Limb (tissue), 2 donors: ENCODE data around the gene CYP39A1.

ENCODE experiments used
- DNase-seq, 2 donors: peaks; one replicate each; pipeline ENCODE4 v3.0.0-alpha.2; 2016; ENCODE audit errors: extremely low spot score in 2 of 2

CYP39A1 gene

GRCh38 chr6:46652603-46653438, at the start of gene CYP39A1, which contains the start of gene SLC25A27:
CYP39A1 (minus strand) TSS chr6:46652818; CDS start chr6:46652582, 236 bp downstream.
SLC25A27 (plus strand) TSS chr6:46652975; CDS start chr6:46653193, 218 bp downstream.
- peak; percentile 92 to 95 for DNase-seq

GRCh38 chr6:46699970-46700369, 47.4 kb upstream of the CYP39A1 start:
- DNase-seq = no peak

- DNase-seq = no peak
Measured at GRCh38 chr6:46690911-46691451, 38.4 kb upstream of the CYP39A1 start.

- DNase-seq = peak in 1 of 2 donors; percentile 28
Measured at GRCh38 chr6:46690141-46690755, 37.6 kb upstream of the CYP39A1 start.

- no peak for DNase-seq
Measured at GRCh38 chr6:46689657-46690056, 37.0 kb upstream of the CYP39A1 start.

GRCh38 chr6:46688966-46689335, 36.3 kb upstream of the CYP39A1 start:
- DNase-seq = no peak

GRCh38 chr6:46688117-46688965, 35.7 kb upstream of the CYP39A1 start:
- DNase-seq = no peak

- no peak for DNase-seq
Measured at GRCh38 chr6:46687619-46688097, 35.0 kb upstream of the CYP39A1 start, which contains the start of gene TDRD6. TDRD6 (plus strand) TSS chr6:46687885; CDS start chr6:46688129, 244 bp downstream.

- DNase-seq = no peak
Measured at GRCh38 chr6:46684771-46685170, 32.2 kb upstream of the CYP39A1 start.

- no peak for DNase-seq
Measured at GRCh38 chr6:46677314-46677654, 24.7 kb upstream of the CYP39A1 start.

- DNase-seq = no peak
Measured at GRCh38 chr6:46676604-46677313, 24.1 kb upstream of the CYP39A1 start.

- no peak for DNase-seq
Measured at GRCh38 chr6:46674410-46674809, 21.8 kb upstream of the CYP39A1 start.

- no peak for DNase-seq
Measured at GRCh38 chr6:46667377-46667776, 14.8 kb upstream of the CYP39A1 start.

GRCh38 chr6:46661483-46661882, 8.9 kb upstream of the CYP39A1 start:
- DNase-seq = no peak

GRCh38 chr6:46657642-46658041, 5.0 kb upstream of the CYP39A1 start:
- DNase-seq = no peak

- no peak for DNase-seq
Measured at GRCh38 chr6:46655803-46656202, 3.2 kb upstream of the CYP39A1 start.

- DNase-seq = no peak
Measured at GRCh38 chr6:46653439-46654195, 999 bp upstream of the CYP39A1 start.

- DNase-seq = no peak
Measured at GRCh38 chr6:46652232-46652602, 401 bp downstream of the CYP39A1 start.

- DNase-seq = no peak
Measured at GRCh38 chr6:46651816-46652215, 802 bp downstream of the CYP39A1 start.

- no peak for DNase-seq
Measured at GRCh38 chr6:46651006-46651405, 1.6 kb downstream of the CYP39A1 start.
